HG03103 (cell line): ENCODE data around the gene EPHA1.
"Not testable (repeated sequence)": the region's sequence is repeated elsewhere in the genome, so short reads cannot be mapped to it uniquely, and the experiment has no call there.

ENCODE experiments used
- ATAC-seq: cut with Tn5 transposase; IDR thresholded peaks from one replicate; pipeline ENCODE4 v1.9.1; 2021; ENCODE audit warnings: low read depth; ENCODE audit not compliant: unreplicated experiment

EPHA1 gene

DNA sequence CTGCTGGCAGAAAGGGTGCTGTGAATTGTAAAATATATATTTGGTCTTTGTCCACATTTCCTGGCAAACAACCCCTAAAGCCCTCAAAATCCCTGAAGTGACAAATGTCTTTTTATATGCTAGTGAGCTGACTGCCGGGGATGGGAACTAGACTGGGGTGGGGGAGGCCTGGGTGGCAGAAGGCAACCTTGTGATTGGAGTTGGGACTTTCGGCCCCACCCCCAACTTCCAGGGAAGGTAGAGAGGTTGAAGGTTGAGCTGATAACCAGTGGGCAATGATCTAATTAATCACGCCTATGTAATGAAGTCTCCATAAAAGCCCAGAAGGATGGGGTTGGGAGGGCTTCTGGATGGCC is 2.7 kb downstream of the EPHA1 start:
- no peak for ATAC-seq

GRCh38 chr7:143405173-143406001 is 3.3 kb downstream of the EPHA1 start:
- ATAC-seq = no peak

DNA sequence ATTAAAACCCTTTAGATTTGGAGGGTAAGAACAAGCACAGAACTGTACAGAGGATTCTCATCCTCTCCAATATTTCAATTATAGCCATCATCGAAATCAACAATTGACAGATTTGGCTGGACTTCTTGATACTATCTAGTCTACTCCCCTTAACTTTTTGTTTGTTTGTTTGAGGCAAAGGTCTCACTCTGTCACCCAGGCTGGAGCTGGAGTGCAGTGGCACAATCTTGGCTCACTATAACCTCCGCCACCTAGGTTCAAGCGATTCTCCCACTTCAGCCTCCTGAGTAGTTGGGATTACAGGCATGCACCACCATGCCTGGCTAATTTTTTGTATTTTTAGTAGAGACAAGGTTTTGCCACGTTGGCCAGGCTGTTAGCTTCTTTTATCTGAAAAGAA is 6.4 kb downstream of the EPHA1 start:
- not testable (repeated sequence) for ATAC-seq

GRCh38 chr7:143401265-143401664 is 7.4 kb downstream of the EPHA1 start:
- no peak for ATAC-seq

GRCh38 chr7:143399642-143400041 is 9.0 kb downstream of the EPHA1 start:
- ATAC-seq = no peak

- no peak for ATAC-seq
Measured at GRCh38 chr7:143399151-143399550, 9.5 kb downstream of the EPHA1 start.

DNA sequence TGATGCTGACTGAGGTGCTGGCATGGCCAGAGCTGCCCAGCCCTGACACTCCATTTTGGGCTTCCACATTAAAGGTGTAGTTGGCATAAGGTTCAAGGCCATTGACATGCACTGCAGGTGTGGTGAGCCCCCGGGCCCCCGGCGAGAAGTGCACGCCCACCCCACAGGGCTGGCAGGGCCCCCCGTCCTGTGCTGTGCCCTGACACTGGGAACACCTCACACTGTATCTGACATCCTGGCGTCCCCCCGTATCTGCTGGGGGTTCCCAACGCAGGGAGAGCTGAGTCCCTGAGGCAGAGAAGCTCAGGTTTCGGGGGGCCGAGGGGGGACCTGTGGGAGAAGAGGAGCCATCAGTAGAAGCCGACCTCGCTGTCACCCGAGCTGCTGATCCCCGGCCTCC is 10.0 kb downstream of the EPHA1 start:
- ATAC-seq = no peak

- ATAC-seq = no peak
Measured at GRCh38 chr7:143397710-143398530, 10.7 kb downstream of the EPHA1 start.

DNA sequence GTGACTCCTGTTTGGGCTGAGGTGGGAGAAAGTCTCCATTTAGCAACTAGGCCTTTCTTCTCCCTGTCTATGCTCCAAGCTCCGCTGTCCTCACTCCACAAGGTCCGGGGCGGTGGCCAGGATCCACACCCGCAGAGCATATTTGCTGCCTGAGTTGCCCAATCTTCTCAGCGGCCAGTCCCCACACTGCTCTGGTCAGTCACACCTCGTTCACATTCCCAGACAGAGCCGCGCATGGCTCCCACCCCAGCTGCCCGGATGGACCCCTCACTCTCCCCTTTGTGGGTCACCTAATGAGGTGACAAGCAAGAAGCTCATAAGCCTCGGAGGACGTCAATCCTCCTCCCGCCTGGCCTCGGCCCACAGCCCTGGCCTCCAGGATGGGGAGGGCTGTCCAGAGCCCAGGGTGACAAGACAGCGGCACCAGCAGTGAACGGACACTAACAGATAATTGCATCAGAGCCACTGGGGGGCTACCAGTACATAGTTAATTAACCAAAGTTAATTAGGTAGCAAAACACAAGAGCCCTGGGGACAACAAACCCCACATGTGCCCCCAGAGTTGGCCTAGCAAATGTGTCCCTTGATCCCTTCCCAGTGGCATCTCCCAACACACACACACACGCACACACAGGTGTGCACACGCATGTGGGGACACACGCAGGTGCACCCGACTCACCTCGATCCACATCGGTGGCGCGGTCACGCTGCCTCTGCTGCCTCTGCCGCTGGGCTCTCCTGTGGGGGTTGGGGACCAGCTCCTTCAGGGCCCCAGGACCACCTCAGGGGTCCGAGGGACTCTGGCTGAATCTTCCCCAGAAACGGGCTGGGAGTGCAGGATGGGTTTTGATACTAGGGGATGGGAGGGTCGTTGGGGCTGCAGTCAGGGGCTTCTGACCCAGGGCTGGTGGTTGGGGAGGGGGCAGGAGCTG is 11.8 kb downstream of the EPHA1 start:
- no peak for ATAC-seq

DNA sequence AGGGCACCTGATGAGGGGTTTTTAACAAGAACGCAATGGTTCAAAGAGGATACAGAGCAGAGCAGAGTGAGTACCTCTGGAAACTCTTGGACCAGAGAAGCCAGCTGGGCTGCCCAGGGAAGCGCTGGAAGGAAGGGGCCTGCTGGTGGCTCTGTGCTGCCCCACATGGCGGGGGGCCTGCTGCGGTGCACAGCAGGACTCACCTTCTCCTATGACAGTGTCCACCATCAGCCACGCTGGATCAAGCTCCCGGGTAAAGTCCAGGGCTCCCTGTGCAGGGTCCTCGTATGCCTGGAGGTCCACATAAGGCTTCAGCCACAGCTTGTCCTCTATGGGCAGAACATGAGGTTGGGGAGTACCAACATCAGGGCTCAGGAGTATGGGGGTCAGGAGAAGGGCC is 12.5 kb downstream of the EPHA1 start:
- ATAC-seq = no peak

DNA sequence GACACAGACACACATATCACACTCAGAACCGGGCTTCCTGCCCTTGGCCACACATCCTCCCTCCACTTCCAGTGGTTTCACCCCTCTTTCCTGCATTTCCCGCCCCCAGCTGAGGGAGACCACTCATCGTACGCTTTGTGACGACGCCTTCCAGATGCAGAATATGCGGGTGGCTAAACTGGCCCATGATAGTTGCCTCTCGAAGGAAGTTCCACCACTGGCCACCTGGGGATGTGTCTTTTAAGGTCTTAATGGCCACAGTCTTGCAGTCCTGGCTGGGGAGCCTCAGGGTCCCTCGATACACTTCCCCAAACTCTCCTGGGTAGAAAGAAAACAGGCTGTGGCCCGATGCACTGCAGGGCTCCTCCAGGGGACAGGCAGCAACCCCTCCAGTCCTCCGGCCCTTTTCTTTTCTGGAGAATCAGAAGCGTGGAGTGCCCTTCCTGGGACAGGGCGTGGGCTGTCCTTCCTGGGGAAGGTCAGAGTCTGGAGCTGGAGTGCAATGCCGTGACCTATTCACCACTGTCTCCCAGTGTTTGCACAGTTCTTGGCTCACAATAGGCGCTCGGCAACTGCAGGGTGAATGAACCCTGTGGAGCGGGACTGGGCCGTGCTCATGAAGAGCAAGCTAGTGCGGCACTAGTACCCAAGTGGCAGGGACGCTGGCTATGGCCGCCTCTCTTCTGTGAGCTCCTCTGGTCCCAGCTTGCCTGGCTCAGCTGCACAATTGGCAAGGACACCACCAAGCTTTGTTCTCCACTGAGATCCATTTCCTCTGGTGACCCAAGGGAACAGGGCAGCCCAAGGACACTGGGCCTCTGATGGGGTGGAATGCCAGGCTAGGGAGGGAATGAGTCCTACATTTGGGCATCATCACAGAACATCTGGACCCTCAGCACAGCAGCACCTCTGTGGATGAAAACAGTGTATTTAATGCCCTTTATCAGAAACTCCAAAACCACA is 13.2 kb downstream of the EPHA1 start:
- no peak for ATAC-seq

GRCh38 chr7:143394777-143395176 is 13.9 kb downstream of the EPHA1 start:
- no peak for ATAC-seq

GRCh38 chr7:143394068-143394467 is 14.6 kb downstream of the EPHA1 start:
- ATAC-seq = no peak

GRCh38 chr7:143393267-143394041 is 15.2 kb downstream of the EPHA1 start:
- ATAC-seq = no peak

DNA sequence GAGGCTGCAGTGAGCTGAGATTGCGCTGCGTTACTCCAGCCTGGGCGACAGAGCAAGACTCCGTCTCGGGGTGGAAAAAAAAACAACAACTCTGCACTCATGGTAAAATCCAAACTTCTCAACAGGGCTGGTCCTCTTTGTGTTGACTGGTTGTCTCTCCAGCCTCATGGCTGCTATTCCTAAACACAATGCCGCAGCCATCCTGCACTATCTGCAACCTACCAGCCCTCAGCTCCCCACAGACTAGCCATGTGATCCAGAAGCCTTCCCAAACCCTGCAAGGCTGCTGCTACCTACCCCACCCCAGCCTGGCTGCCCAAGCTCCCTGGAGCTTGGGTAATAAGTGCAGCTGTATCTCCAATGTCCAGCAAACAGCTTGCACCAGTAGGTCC is 15.8 kb downstream of the EPHA1 start:
- no peak for ATAC-seq

DNA sequence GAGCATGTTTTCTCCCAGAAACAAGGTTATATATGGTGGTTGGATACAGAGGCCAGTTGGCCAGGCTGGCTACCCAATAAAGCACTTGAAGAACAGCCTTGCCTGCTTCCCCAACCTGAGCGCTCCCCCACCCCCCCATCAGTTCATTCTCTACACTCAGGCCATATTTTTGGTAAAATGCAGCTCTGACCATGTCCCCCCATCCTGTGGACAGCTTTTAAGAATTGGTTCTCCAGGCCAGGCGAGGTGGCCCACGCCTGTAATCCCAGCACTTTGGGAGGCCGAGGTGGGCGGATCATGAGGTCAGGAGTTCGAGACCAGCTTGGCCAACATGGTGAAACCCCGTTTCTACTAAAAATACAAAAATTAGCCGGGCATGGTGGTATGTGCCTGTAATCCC is 16.2 kb downstream of the EPHA1 start:
- ATAC-seq = not testable (repeated sequence)

DNA sequence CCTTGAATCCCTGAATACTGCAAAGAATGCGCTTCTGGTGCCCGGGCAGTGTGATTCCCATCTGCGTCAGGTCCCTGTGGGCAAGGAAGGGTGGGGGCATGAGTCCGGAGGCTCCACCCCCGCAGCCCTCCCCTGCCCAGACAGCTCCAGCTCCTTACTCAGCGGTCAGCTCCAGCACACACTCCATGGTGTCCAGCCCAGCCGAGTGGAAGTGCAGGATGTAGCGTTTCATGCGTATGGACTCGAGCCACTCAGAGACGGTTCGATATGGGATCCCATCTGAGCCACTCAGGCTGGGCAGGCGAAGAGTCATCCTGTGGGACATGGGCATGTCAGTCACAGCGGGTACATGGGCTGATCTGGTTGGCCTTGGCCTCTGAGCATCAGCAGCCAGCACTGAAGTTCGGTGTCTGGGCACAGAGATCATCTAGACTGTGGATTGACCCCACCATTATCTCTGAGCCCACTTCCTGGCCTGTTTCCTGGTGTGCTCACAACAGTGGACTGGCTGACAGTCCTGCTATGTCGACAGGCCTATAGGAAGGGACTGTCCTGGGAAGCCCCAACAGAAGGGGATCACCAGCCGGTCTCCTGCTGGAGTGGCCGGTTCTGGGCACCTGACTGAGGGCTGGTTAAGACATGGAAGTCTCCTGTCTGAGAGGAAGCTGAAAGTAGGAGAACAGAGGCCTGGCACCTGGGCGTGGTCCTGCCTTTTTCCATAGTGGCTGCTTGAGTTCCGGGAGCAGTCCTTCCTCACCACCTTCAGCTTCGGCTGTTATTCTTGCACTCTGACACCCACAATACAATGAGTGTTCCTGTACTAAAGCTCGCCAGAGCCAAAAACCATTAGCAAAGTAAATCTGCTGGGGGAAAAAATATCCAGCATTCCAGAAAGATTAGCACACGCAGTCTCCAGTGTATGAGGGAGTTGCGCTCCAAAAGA is 16.9 kb downstream of the EPHA1 start:
- no peak for ATAC-seq

DNA sequence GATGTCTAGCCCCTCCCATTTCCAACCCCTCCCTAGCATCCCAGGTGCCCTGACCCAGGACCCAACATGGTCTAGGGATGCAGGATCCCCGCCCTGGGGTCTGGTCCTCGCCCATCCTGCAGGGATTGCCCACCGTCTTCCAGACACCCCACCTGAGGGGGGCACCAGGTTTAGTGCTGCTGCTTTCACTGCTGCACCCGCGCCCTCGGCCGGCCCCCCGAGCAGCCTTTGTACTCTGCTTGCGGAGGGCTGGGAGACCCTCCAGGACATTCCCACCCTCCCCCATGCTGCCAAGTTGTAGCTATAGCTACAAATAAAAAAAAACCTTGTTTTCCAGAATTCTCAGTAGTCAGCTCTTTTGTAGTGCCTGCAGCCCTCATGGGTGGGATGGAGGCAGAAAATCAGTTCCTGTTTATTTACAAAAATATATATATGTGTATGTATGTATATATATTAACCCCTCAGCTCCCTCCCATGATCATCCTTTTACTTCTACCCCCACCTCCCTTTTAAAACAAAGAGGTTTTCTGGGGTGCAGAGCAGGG is 17.8 kb downstream of the EPHA1 start:
- ATAC-seq = no peak
